OCI-LY1 (cell line): ENCODE results near the gene KRT12.

Experiments used
- H2AFZ ChIP-seq: fragments of 200-600 bp; sonication (generic), shearing (Covaris generic); 2 replicates; pipeline ENCODE4 v1.6.0; 2014; ENCODE audit warnings: antibody characterized with exemption, mild to moderate bottlenecking, low read length
- H3F3A ChIP-seq: fragments of 200-600 bp; sonication (generic), shearing (Covaris generic); 2 replicates; pipeline ENCODE4 v1.6.0; 2014; ENCODE audit warnings: mild to moderate bottlenecking, antibody characterized with exemption, low read length, moderate library complexity; ENCODE audit not compliant: insufficient read depth
- H3K27ac ChIP-seq: fragments of 200-600 bp; sonication (generic); 2 replicates; pipeline ENCODE4 v1.5.1; 2014; ENCODE audit warnings: low read length, mixed run types, mild to moderate bottlenecking, low read depth; ENCODE audit not compliant: poor library complexity, severe bottlenecking
- H3K27me3 ChIP-seq: fragments of 200-600 bp; sonication (generic); 2 replicates; pipeline ENCODE4 v1.6.0; 2014; ENCODE audit warnings: antibody characterized with exemption, mild to moderate bottlenecking, low read length, moderate library complexity; ENCODE audit not compliant: insufficient read depth
- H3K36me3 ChIP-seq: fragments of 200-600 bp; sonication (generic); 2 replicates; pipeline ENCODE4 v1.6.1; 2014; ENCODE audit warnings: mild to moderate bottlenecking, antibody characterized with exemption, low read length, moderate library complexity, mixed read lengths; ENCODE audit not compliant: insufficient read depth
- H3K4me1 ChIP-seq: fragments of 200-600 bp; sonication (generic); 2 replicates; pipeline ENCODE4 v1.5.1; 2014; ENCODE audit warnings: mild to moderate bottlenecking, low read length, moderate library complexity; ENCODE audit not compliant: insufficient read depth, severe bottlenecking
- H3K4me2 ChIP-seq: fragments of 200-600 bp; sonication (generic), shearing (Covaris generic); 2 replicates; pipeline ENCODE4 v1.6.1; 2014; ENCODE audit warnings: low read length
- H3K4me3 ChIP-seq: fragments of 200-600 bp; sonication (generic); 2 replicates; pipeline ENCODE4 v1.5.1; 2014; ENCODE audit warnings: low read length, low read depth, mild to moderate bottlenecking, mixed read lengths; ENCODE audit not compliant: poor library complexity, severe bottlenecking
- H3K79me2 ChIP-seq: fragments of 200-600 bp; shearing (Covaris generic); 2 replicates; pipeline ENCODE4 v1.6.1; 2016; ENCODE audit warnings: mixed run types, low read length, mixed read lengths; ENCODE audit not compliant: insufficient read depth
- H3K9ac ChIP-seq: fragments of 200-600 bp; sonication (generic), shearing (Covaris generic); 2 replicates; pipeline ENCODE4 v1.6.1; 2014; ENCODE audit warnings: mild to moderate bottlenecking, low read length, mixed read lengths
- H3K9me2 ChIP-seq: fragments of 200-600 bp; sonication (generic), shearing (Covaris generic); 2 replicates; pipeline ENCODE4 v1.6.1; 2014; ENCODE audit warnings: low read depth, mild to moderate bottlenecking, low read length, mixed read lengths
- H3K9me3 ChIP-seq: fragments of 200-600 bp; shearing (Covaris generic); 2 replicates; pipeline ENCODE4 v1.6.1; 2014; ENCODE audit warnings: low read length, mixed read lengths
- H4K20me1 ChIP-seq: fragments of 200-600 bp; sonication (generic), shearing (Covaris generic); 2 replicates; pipeline ENCODE4 v1.6.0; 2016; ENCODE audit warnings: mild to moderate bottlenecking, low read length; ENCODE audit not compliant: insufficient read depth
- EZH2 ChIP-seq: fragments of 200-600 bp; sonication (generic), shearing (Covaris generic); IDR thresholded peaks from 2 replicates; pipeline ENCODE4 v1.8.0; 2017; ENCODE audit warnings: borderline replicate concordance, mixed run types, mild to moderate bottlenecking, antibody characterized with exemption, low read length, moderate library complexity, mixed read lengths
- TF ChIP-seq, protein P1 (sequence below): fragments of 200-600 bp; sonication (generic), shearing (Covaris generic); IDR thresholded peaks from 2 replicates; pipeline ENCODE4 v1.5.1; 2017; ENCODE audit warnings: mild to moderate bottlenecking, antibody characterized with exemption, low read length, moderate library complexity, mixed read lengths

The KRT12 gene

GRCh38 chr17:40818733-40819527, 48.1 kb downstream of the KRT12 start:
- no peaks in the 10 kb centered on the region for H3K27me3 ChIP-seq
- no peaks in the 10 kb centered on the region for H3K9me2 ChIP-seq
- H4K20me1 ChIP-seq = no peaks in the 10 kb centered on the region
- peaks cover 28% of the 10 kb centered on the region for H3K36me3 ChIP-seq
- no peaks in the 10 kb centered on the region; the same call in 1 of the 2 replicates for H3F3A ChIP-seq
- H3K79me2 ChIP-seq = no peaks in the 10 kb centered on the region
- H3K4me3 ChIP-seq = peak overlapping the region; percentile 76
- H3K4me2 ChIP-seq = peak overlapping the region; percentile 85
- TF ChIP-seq, protein P1, sequence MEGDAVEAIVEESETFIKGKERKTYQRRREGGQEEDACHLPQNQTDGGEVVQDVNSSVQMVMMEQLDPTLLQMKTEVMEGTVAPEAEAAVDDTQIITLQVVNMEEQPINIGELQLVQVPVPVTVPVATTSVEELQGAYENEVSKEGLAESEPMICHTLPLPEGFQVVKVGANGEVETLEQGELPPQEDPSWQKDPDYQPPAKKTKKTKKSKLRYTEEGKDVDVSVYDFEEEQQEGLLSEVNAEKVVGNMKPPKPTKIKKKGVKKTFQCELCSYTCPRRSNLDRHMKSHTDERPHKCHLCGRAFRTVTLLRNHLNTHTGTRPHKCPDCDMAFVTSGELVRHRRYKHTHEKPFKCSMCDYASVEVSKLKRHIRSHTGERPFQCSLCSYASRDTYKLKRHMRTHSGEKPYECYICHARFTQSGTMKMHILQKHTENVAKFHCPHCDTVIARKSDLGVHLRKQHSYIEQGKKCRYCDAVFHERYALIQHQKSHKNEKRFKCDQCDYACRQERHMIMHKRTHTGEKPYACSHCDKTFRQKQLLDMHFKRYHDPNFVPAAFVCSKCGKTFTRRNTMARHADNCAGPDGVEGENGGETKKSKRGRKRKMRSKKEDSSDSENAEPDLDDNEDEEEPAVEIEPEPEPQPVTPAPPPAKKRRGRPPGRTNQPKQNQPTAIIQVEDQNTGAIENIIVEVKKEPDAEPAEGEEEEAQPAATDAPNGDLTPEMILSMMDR = no peak
- peak overlapping the region; percentile 69 for H3K9ac ChIP-seq
- H3K27ac ChIP-seq = peak overlapping the region; percentile 34
- peak overlapping the region; percentile 98; the same call in 1 of the 2 replicates for H2AFZ ChIP-seq
- peaks cover 3% of the 10 kb centered on the region; the same call in 1 of the 2 replicates for H3K9me3 ChIP-seq
- H3K4me1 ChIP-seq = peaks cover 15% of the 10 kb centered on the region

GRCh38 chr17:40818343-40818732, 48.7 kb downstream of the KRT12 start:
- Histone ChIP-seq H3K9ac (peak overlapping the region; percentile 69), H3K4me2 (peak overlapping the region; percentile 85), H3K79me2 (no peaks in the 10 kb centered on the region), H3K9me3 (peaks cover 3% of the 10 kb centered on the region; the same call in 1 of the 2 replicates), H3K4me1 (peaks cover 15% of the 10 kb centered on the region), H3K4me3 (peak overlapping the region; percentile 76), H2AFZ (peak overlapping the region; percentile 6; the same call in 1 of the 2 replicates), H3K27ac (peak overlapping the region; percentile 34), H3K36me3 (peaks cover 28% of the 10 kb centered on the region), H3K27me3 (no peaks in the 10 kb centered on the region), H4K20me1 (no peaks in the 10 kb centered on the region), H3K9me2 (no peaks in the 10 kb centered on the region), H3F3A (no peaks in the 10 kb centered on the region; the same call in 1 of the 2 replicates)
- no peak for TF ChIP-seq EZH2
- TF ChIP-seq, protein P1 = no peak

- H2AFZ ChIP-seq = no peak overlapping the region
- H3K27ac ChIP-seq = no peak overlapping the region
- H4K20me1 ChIP-seq = no peaks in the 10 kb centered on the region
- H3K4me3 ChIP-seq = no peak overlapping the region
- no peaks in the 10 kb centered on the region for H3K79me2 ChIP-seq
- H3K9me2 ChIP-seq = no peaks in the 10 kb centered on the region
- H3K9ac ChIP-seq = no peak overlapping the region
- H3F3A ChIP-seq = no peaks in the 10 kb centered on the region; the same call in 1 of the 2 replicates
- H3K4me1 ChIP-seq = peaks cover 15% of the 10 kb centered on the region
- no peak overlapping the region for H3K4me2 ChIP-seq
- H3K36me3 ChIP-seq = peaks cover 28% of the 10 kb centered on the region
- TF ChIP-seq EZH2 = no peak
- TF ChIP-seq, protein P1 = no peak
- no peaks in the 10 kb centered on the region for H3K27me3 ChIP-seq
- peaks cover 3% of the 10 kb centered on the region; the same call in 1 of the 2 replicates for H3K9me3 ChIP-seq
These were observed 49.8 kb downstream of the KRT12 start for GRCh38 chr17:40817103-40817682.
